ENCODE data around the gene PICALM. TPM values are rescaled to one million over a fixed set of nuclear protein-coding genes. Genes with fewer than 3 reads are reported as not detected.

Gene PICALM
- total and polyA plus RNA-seq, 2 donors (not counting 3 experiments of a cell fraction or from before 2014, with no cell fraction given), result 181 to 202 TPM

DNA sequence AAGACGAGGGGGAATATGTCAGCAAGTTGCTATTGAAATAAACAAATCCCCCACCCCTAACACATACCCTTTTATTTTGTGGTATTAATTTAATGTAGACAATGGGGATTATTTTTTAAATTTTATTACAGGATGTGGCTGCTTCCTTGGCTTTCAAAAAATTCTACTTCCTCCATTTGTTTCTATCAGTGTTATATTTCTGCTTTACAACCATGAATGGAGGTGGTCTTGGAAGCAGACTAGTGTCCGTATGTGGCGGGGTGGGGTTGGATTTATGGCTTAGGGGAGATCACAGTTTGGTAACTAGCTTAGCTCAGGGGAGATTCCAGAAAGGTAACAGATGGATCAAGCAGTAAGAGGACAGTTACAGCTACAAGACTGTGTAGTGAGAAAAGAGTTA lies 39.3 kb upstream of the PICALM start:
- intact Hi-C loops (cut with micrococcal nuclease) (loop anchor here (5.0 kb wide), 1 partner anchor 41 kb away; the partner anchor contains the start of gene PICALM), dilution Hi-C loops (cut with MboI; ENCODE audit: extremely low pct_ligation_motif_present, low sequenced_read_pairs) (no loop called here)
- H4K20me1 ChIP-seq (replicated peaks; ENCODE audit: control insufficient read depth, extremely low read depth, insufficient read depth, low read length), result no peaks in the 10 kb centered on the region
- no peak overlapping the region for H3K9ac ChIP-seq (replicated peaks; ENCODE audit: extremely low read depth, insufficient read depth, low read length)
- H3K4me3 ChIP-seq (replicated peaks in 1 of 3; ENCODE audit: insufficient read depth in 1 of 3, low read depth in 1 of 3, low read length in 3 of 3), result no peak overlapping the region
- no peak overlapping the region for H3K27ac ChIP-seq (ENCODE audit: insufficient read depth, low read depth, low read length)
- POLR2A ChIA-PET, result interaction anchor here (0.9 kb wide), 1 partner anchor 9 kb away, joined by 3 read pairs; no protein-coding TSS in a partner anchor
- CTCF ChIA-PET, result interaction anchor here (1.0 to 1.6 kb wide), 3 partner anchors 9 to 86 kb away, joined by 4 to 5 read pairs (median 4); no protein-coding TSS in a partner anchor
- no peak for TF ChIP-seq POLR2AphosphoS5 (IDR thresholded peaks at IDR 0.05; ENCODE audit: insufficient read depth, low read depth, low read length)
- TF ChIP-seq EZH2 (IDR thresholded peaks at IDR 0.05; ENCODE audit: borderline replicate concordance, low read depth, low read length, severe bottlenecking), result no peak
- TF ChIP-seq GATA2 (IDR thresholded peaks at IDR 0.05; ENCODE audit: insufficient read depth, insufficient read length, low read depth, low read length), result no peak
- no peak for TF ChIP-seq FOS (IDR thresholded peaks at IDR 0.05; ENCODE audit: borderline replicate concordance, insufficient read depth, low read length)
- TF ChIP-seq, protein P1, sequence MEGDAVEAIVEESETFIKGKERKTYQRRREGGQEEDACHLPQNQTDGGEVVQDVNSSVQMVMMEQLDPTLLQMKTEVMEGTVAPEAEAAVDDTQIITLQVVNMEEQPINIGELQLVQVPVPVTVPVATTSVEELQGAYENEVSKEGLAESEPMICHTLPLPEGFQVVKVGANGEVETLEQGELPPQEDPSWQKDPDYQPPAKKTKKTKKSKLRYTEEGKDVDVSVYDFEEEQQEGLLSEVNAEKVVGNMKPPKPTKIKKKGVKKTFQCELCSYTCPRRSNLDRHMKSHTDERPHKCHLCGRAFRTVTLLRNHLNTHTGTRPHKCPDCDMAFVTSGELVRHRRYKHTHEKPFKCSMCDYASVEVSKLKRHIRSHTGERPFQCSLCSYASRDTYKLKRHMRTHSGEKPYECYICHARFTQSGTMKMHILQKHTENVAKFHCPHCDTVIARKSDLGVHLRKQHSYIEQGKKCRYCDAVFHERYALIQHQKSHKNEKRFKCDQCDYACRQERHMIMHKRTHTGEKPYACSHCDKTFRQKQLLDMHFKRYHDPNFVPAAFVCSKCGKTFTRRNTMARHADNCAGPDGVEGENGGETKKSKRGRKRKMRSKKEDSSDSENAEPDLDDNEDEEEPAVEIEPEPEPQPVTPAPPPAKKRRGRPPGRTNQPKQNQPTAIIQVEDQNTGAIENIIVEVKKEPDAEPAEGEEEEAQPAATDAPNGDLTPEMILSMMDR (IDR thresholded peaks at IDR 0.05; ENCODE audit: extremely low read depth in 1 of 2, insufficient read depth in 1 of 2, low read depth in 1 of 2, low read length in 2 of 2), result no peak
- no peak for TF ChIP-seq MYC (IDR thresholded peaks at IDR 0.05; ENCODE audit: low read depth, low read length)
- TF ChIP-seq POLR2A (IDR thresholded peaks at IDR 0.05; ENCODE audit: low read depth, low read length), result no peak
- TF ChIP-seq JUN (IDR thresholded peaks at IDR 0.05; ENCODE audit: borderline replicate concordance, insufficient read depth, insufficient read length, low read depth), result no peak
- TF ChIP-seq, protein P2, sequence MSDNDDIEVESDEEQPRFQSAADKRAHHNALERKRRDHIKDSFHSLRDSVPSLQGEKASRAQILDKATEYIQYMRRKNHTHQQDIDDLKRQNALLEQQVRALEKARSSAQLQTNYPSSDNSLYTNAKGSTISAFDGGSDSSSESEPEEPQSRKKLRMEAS (IDR thresholded peaks at IDR 0.05; ENCODE audit: insufficient read depth, insufficient read length), result no peak
- H3K9me1 ChIP-seq (replicated peaks; ENCODE audit: control insufficient read depth, extremely low read depth, insufficient read depth, low read length), result no peaks in the 10 kb centered on the region
- H3K27me3 ChIP-seq (ENCODE audit: control insufficient read depth in 2 of 2, insufficient read depth in 2 of 2, low read length in 2 of 2), result no peaks in the 10 kb centered on the region
- FAIRE-seq (no peak), DNase-seq (ENCODE audit: low read depth, low spot score) (peak; percentile 65)
- peak overlapping the region; percentile 23 for H3K4me2 ChIP-seq (ENCODE audit: insufficient read depth, low read length)
- no peaks in the 10 kb centered on the region for H3K36me3 ChIP-seq (ENCODE audit: control insufficient read depth in 2 of 2, extremely low read depth in 1 of 2, insufficient read depth in 2 of 2, low read length in 2 of 2)
- no peaks in the 10 kb centered on the region for H3K79me2 ChIP-seq (ENCODE audit: control insufficient read depth, insufficient read depth, low read length)
- H3K4me1 ChIP-seq (ENCODE audit: control insufficient read depth, extremely low read depth, insufficient read depth, low read length), result no peaks in the 10 kb centered on the region
- no peaks in the 10 kb centered on the region for H3K9me3 ChIP-seq (replicated peaks; ENCODE audit: control insufficient read depth, insufficient read depth, low read length)
- peak overlapping the region; percentile 39 for H2AFZ ChIP-seq (ENCODE audit: low read depth, low read length)
- BruUV-seq (replicated peaks), result no TSS peak

Data from endothelial cell of umbilical vein (primary cell).